ENCODE data around the gene LGALS7. TPM values are rescaled to one million over a fixed set of nuclear protein-coding genes. Genes with fewer than 3 reads are reported as not detected.

Gene LGALS7
- polyA plus RNA-seq, 1 of the 3 experiments (the other 2 are of a cell fraction), result not detected

GRCh38 chr19:38816131-38816750, 42.9 kb upstream of the LGALS7 start:
- no peaks in the 10 kb centered on the region for H3K27me3 ChIP-seq (ENCODE audit: insufficient read depth)
- H2AFZ ChIP-seq (ENCODE audit: low read depth), result no peak overlapping the region
- no peaks in the 10 kb centered on the region for H3K9me3 ChIP-seq
- no peak overlapping the region for H3K27ac ChIP-seq (ENCODE audit: low read depth in 2 of 2, low read length in 1 of 2)
- H3K4me2 ChIP-seq, result no peak overlapping the region
- H3K36me3 ChIP-seq (replicated peaks in 1 of 2; ENCODE audit: control insufficient read depth in 1 of 2, insufficient read depth in 2 of 2, low read length in 1 of 2), result peaks cover 0 to 10% of the 10 kb centered on the region in 2 experiments
- peak; percentile 27 for DNase-seq
- CTCF ChIA-PET, result no interaction called here
- H3K9me2 ChIP-seq, result no peaks in the 10 kb centered on the region
- WGBS (ENCODE audit: low lambda C conversion rate), result 96% methylated on average over 4 of the region's 18 CpGs
- H3K4me1 ChIP-seq (ENCODE audit: control insufficient read depth in 1 of 2, insufficient read depth in 2 of 2, low read depth in 1 of 2, low read length in 1 of 2), result no peaks in the 10 kb centered on the region
- no peak overlapping the region for H3K4me3 ChIP-seq (ENCODE audit: low read depth in 2 of 2, low read length in 1 of 2)
- POLR2A ChIA-PET, result no interaction called here
- no peaks in the 10 kb centered on the region for H3K79me2 ChIP-seq (ENCODE audit: insufficient read depth)
- TF ChIP-seq NRF1 (IDR thresholded peaks at IDR 0.05; ENCODE audit: low read depth, low read length) (no peak), REST (IDR thresholded peaks at IDR 0.05; ENCODE audit: low read depth, low read length) (no peak), NFIC (IDR thresholded peaks at IDR 0.05; ENCODE audit: borderline replicate concordance) (no peak), USF2 (IDR thresholded peaks at IDR 0.05; ENCODE audit: borderline replicate concordance, low read depth, low read length) (no peak), RAD21 (IDR thresholded peaks at IDR 0.05; ENCODE audit: low read length) (no peak), FOXJ3 (CRISPR knock-in tag; IDR thresholded peaks at IDR 0.05) (no peak), ZBTB33 (IDR thresholded peaks at IDR 0.05; ENCODE audit: borderline replicate concordance, low read depth) (no peak), EP300 (IDR thresholded peaks at IDR 0.05; ENCODE audit: borderline replicate concordance in 1 of 2, low read depth in 1 of 2, low read length in 1 of 2) (no peak), FOXM1 (IDR thresholded peaks at IDR 0.05; ENCODE audit: low read depth) (no peak), USF1 (IDR thresholded peaks at IDR 0.05; ENCODE audit: borderline replicate concordance, low read depth) (no peak), CTCF (IDR thresholded peaks at IDR 0.05) (no peak), IRF3 (IDR thresholded peaks at IDR 0.05; ENCODE audit: low read depth, low read length) (no peak), PBX3 (IDR thresholded peaks at IDR 0.05) (no peak), ELF1 (IDR thresholded peaks at IDR 0.05) (no peak), GABPA (IDR thresholded peaks at IDR 0.05; ENCODE audit: low read depth) (no peak), YY1 (IDR thresholded peaks at IDR 0.05; ENCODE audit: low read depth) (no peak), RCOR1 (IDR thresholded peaks at IDR 0.05; ENCODE audit: low read length) (no peak), TEAD4 (IDR thresholded peaks at IDR 0.05; ENCODE audit: borderline replicate concordance, insufficient read depth) (no peak), TAF1 (IDR thresholded peaks at IDR 0.05; ENCODE audit: borderline replicate concordance, low read depth, low read length) (no peak)
- H3K9ac ChIP-seq, result no peak overlapping the region
- H4K20me1 ChIP-seq (ENCODE audit: insufficient read depth), result no peaks in the 10 kb centered on the region
- H3F3A ChIP-seq (replicated peaks; ENCODE audit: insufficient read depth), result no peaks in the 10 kb centered on the region

All from SK-N-SH (cell line).